HEK293 (cell line): ENCODE results near the gene GATC.

ENCODE experiments used
- EGR2 ChIP-seq: fragments of 450-650 bp; formaldehyde crosslinking; IDR thresholded peaks from 2 replicates; pipeline ENCODE4 v1.5.1; 2016; ENCODE audit warnings: low read depth, missing biosample characterization, missing genetic modification characterization
- GLIS1 ChIP-seq: fragments of 450-650 bp; formaldehyde crosslinking; IDR thresholded peaks from 2 replicates; pipeline ENCODE4 v1.5.1; 2016; ENCODE audit warnings: missing biosample characterization, missing genetic modification characterization
- KLF10 ChIP-seq: fragments of 450-650 bp; IDR thresholded peaks from 2 replicates; pipeline ENCODE4 v1.5.1; 2018; ENCODE audit warnings: missing biosample characterization, mild to moderate bottlenecking, missing genetic modification characterization
- MYNN ChIP-seq: fragments of 450-650 bp; formaldehyde crosslinking; IDR thresholded peaks from 2 replicates; pipeline ENCODE4 v1.5.1; 2016; ENCODE audit warnings: missing biosample characterization, missing genetic modification characterization, borderline replicate concordance
- ZBTB7A ChIP-seq: fragments of 450-650 bp; formaldehyde crosslinking; IDR thresholded peaks from 2 replicates; pipeline ENCODE4 v1.5.1; 2016; ENCODE audit warnings: low read depth, missing biosample characterization, missing genetic modification characterization
- ZEB2 ChIP-seq: fragments of 450-650 bp; formaldehyde crosslinking; IDR thresholded peaks from 2 replicates; pipeline ENCODE4 v1.5.1; 2016; ENCODE audit warnings: missing biosample characterization, missing genetic modification characterization
- ZNF19 ChIP-seq: fragments of 450-650 bp; formaldehyde crosslinking; IDR thresholded peaks from 2 replicates; pipeline ENCODE4; 2016; ENCODE audit warnings: missing biosample characterization, missing genetic modification characterization, low read depth
- ZNF214 ChIP-seq: fragments of 450-650 bp; formaldehyde crosslinking; IDR thresholded peaks from 2 replicates; pipeline ENCODE4 v1.5.1; 2017; ENCODE audit warnings: missing biosample characterization, mild to moderate bottlenecking, missing genetic modification characterization, borderline replicate concordance
- ZNF221 ChIP-seq: fragments of 450-650 bp; formaldehyde crosslinking; IDR thresholded peaks from 2 replicates; pipeline ENCODE4 v1.5.1; 2017; ENCODE audit warnings: missing biosample characterization, missing genetic modification characterization, borderline replicate concordance
- ZNF266 ChIP-seq: fragments of 450-650 bp; formaldehyde crosslinking; IDR thresholded peaks from 2 replicates; pipeline ENCODE4 v1.5.1; 2016; ENCODE audit warnings: missing biosample characterization, missing genetic modification characterization, low read depth
- ZNF362 ChIP-seq: fragments of 450-650 bp; formaldehyde crosslinking; IDR thresholded peaks from 2 replicates; pipeline ENCODE4 v1.5.1; 2016; ENCODE audit warnings: missing biosample characterization, missing genetic modification characterization
- ZNF426 ChIP-seq: fragments of 450-650 bp; formaldehyde crosslinking; IDR thresholded peaks from 2 replicates; pipeline ENCODE4 v1.5.1; 2017; ENCODE audit warnings: missing biosample characterization, missing genetic modification characterization, mild to moderate bottlenecking, inconsistent platforms, moderate library complexity
- ZNF529 ChIP-seq: fragments of 450-650 bp; formaldehyde crosslinking; IDR thresholded peaks from 2 replicates; pipeline ENCODE4 v1.5.1; 2017; ENCODE audit warnings: missing genetic modification characterization, missing biosample characterization; ENCODE audit not compliant: insufficient replicate concordance
- ZNF530 ChIP-seq: fragments of 450-650 bp; formaldehyde crosslinking; IDR thresholded peaks from 2 replicates; pipeline ENCODE4 v1.5.1; 2016; ENCODE audit warnings: low read depth, missing biosample characterization, missing genetic modification characterization
- ZNF555 ChIP-seq: fragments of 450-650 bp; formaldehyde crosslinking; conservative IDR thresholded peaks from 2 replicates; pipeline ENCODE4 v1.5.1; 2017; ENCODE audit warnings: missing biosample characterization, mild to moderate bottlenecking, missing genetic modification characterization, inconsistent platforms
- ZNF558 ChIP-seq: fragments of 450-650 bp; formaldehyde crosslinking; IDR thresholded peaks from 2 replicates; pipeline ENCODE4 v1.5.1; 2016; ENCODE audit warnings: missing biosample characterization, missing genetic modification characterization
- ZNF560 ChIP-seq: fragments of 450-650 bp; formaldehyde crosslinking; IDR thresholded peaks from 2 replicates; pipeline ENCODE4 v1.5.1; 2017; ENCODE audit warnings: missing biosample characterization, missing genetic modification characterization, borderline replicate concordance
- ZNF623 ChIP-seq: fragments of 450-650 bp; formaldehyde crosslinking; IDR thresholded peaks from 2 replicates; pipeline ENCODE4 v1.5.1; 2016; ENCODE audit warnings: missing biosample characterization, missing genetic modification characterization
- ZSCAN16 ChIP-seq: fragments of 450-650 bp; formaldehyde crosslinking; IDR thresholded peaks from 2 replicates; pipeline ENCODE4 v1.5.1; 2016; ENCODE audit warnings: missing biosample characterization, missing genetic modification characterization
- ZSCAN23 ChIP-seq: fragments of 450-650 bp; formaldehyde crosslinking; IDR thresholded peaks from 2 replicates; pipeline ENCODE4 v1.5.1; 2016; ENCODE audit warnings: missing biosample characterization, missing genetic modification characterization
- TF ChIP-seq, protein P1 (sequence below): fragments of 450-650 bp; formaldehyde crosslinking; IDR thresholded peaks from 2 replicates; pipeline ENCODE4 v1.5.1; 2016; ENCODE audit warnings: missing biosample characterization, missing genetic modification characterization, borderline replicate concordance
- TF ChIP-seq, protein P2 (sequence below): fragments of 450-650 bp; formaldehyde crosslinking; IDR thresholded peaks from 2 replicates; pipeline ENCODE4 v1.5.1; 2016; ENCODE audit warnings: missing biosample characterization, missing genetic modification characterization
- TF ChIP-seq, protein P3 (sequence below): fragments of 450-650 bp; formaldehyde crosslinking; IDR thresholded peaks from 2 replicates; pipeline ENCODE4 v1.5.1; 2016; ENCODE audit warnings: missing biosample characterization, missing genetic modification characterization
- TF ChIP-seq, protein P4 (sequence below): fragments of 450-650 bp; formaldehyde crosslinking; IDR thresholded peaks from 2 replicates; pipeline ENCODE4; 2016; ENCODE audit warnings: missing biosample characterization, missing genetic modification characterization

Gene GATC

DNA sequence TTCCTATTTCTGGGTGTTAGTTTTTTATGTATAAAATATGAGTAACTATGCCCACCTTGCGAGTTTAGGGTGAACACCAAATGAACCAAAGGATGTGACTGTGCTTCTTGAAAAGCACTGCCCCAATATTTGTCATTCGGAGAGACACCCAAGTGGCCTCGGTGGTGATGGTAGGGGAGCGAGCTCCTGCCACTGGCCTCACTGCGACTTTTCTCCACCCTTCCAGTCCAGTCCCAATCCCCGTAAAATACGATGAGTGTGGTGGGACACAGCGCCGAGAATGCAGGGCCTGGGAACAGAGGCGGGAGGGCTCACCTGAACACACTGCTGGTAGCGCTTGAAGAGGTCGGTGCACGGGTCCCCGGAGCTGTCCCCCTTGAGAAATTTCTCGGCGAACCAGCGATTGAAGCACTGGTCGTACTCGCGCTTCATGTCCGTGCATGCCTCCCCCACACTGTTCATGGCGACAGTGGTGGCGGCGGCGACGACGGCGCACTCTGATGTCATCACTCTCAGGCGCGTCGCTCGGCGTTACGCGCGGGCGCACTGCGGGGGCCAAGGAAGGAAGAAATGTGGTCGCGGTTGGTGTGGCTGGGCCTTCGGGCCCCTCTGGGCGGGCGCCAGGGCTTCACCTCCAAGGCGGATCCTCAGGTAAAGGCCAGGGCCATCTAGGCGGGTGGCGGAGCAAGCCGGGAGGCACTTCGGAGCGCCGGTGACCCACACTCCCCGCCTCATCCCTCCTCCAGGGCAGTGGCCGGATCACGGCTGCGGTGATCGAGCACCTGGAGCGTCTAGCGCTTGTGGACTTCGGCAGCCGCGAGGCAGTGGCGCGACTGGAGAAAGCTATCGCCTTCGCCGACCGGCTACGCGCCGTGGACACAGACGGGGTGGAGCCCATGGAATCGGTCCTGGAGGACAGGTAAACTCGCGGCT, at the start of gene GATC, which contains the start of gene TRIAP1 (continued):
- TF ChIP-seq, protein P1, sequence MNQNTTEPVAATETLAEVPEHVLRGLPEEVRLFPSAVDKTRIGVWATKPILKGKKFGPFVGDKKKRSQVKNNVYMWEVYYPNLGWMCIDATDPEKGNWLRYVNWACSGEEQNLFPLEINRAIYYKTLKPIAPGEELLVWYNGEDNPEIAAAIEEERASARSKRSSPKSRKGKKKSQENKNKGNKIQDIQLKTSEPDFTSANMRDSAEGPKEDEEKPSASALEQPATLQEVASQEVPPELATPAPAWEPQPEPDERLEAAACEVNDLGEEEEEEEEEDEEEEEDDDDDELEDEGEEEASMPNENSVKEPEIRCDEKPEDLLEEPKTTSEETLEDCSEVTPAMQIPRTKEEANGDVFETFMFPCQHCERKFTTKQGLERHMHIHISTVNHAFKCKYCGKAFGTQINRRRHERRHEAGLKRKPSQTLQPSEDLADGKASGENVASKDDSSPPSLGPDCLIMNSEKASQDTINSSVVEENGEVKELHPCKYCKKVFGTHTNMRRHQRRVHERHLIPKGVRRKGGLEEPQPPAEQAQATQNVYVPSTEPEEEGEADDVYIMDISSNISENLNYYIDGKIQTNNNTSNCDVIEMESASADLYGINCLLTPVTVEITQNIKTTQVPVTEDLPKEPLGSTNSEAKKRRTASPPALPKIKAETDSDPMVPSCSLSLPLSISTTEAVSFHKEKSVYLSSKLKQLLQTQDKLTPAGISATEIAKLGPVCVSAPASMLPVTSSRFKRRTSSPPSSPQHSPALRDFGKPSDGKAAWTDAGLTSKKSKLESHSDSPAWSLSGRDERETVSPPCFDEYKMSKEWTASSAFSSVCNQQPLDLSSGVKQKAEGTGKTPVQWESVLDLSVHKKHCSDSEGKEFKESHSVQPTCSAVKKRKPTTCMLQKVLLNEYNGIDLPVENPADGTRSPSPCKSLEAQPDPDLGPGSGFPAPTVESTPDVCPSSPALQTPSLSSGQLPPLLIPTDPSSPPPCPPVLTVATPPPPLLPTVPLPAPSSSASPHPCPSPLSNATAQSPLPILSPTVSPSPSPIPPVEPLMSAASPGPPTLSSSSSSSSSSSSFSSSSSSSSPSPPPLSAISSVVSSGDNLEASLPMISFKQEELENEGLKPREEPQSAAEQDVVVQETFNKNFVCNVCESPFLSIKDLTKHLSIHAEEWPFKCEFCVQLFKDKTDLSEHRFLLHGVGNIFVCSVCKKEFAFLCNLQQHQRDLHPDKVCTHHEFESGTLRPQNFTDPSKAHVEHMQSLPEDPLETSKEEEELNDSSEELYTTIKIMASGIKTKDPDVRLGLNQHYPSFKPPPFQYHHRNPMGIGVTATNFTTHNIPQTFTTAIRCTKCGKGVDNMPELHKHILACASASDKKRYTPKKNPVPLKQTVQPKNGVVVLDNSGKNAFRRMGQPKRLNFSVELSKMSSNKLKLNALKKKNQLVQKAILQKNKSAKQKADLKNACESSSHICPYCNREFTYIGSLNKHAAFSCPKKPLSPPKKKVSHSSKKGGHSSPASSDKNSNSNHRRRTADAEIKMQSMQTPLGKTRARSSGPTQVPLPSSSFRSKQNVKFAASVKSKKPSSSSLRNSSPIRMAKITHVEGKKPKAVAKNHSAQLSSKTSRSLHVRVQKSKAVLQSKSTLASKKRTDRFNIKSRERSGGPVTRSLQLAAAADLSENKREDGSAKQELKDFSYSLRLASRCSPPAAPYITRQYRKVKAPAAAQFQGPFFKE (tag by site-specific recombination): no peak; the same call in 1 of the 2 replicates
- TF ChIP-seq ZEB2 (tag by site-specific recombination): peak; percentile 94
- 0 out of 2 replicates have a peak, but pooled peaks have one; percentile 61 for TF ChIP-seq MYNN (tag by site-specific recombination)
- TF ChIP-seq ZNF221 (tag by site-specific recombination): no peak; the same call in 1 of the 2 replicates
- TF ChIP-seq, protein P2, sequence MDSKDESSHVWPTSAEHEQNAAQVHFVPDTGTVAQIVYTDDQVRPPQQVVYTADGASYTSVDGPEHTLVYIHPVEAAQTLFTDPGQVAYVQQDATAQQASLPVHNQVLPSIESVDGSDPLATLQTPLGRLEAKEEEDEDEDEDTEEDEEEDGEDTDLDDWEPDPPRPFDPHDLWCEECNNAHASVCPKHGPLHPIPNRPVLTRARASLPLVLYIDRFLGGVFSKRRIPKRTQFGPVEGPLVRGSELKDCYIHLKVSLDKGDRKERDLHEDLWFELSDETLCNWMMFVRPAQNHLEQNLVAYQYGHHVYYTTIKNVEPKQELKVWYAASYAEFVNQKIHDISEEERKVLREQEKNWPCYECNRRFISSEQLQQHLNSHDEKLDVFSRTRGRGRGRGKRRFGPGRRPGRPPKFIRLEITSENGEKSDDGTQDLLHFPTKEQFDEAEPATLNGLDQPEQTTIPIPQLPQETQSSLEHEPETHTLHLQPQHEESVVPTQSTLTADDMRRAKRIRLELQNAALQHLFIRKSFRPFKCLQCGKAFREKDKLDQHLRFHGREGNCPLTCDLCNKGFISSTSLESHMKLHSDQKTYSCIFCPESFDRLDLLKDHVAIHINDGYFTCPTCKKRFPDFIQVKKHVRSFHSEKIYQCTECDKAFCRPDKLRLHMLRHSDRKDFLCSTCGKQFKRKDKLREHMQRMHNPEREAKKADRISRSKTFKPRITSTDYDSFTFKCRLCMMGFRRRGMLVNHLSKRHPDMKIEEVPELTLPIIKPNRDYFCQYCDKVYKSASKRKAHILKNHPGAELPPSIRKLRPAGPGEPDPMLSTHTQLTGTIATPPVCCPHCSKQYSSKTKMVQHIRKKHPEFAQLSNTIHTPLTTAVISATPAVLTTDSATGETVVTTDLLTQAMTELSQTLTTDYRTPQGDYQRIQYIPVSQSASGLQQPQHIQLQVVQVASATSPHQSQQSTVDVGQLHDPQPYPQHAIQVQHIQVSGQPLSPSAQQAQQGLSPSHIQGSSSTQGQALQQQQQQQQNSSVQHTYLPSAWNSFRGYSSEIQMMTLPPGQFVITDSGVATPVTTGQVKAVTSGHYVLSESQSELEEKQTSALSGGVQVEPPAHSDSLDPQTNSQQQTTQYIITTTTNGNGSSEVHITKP (tag by site-specific recombination): peak; percentile 83
- TF ChIP-seq ZNF426 (tag by site-specific recombination): no peak
- peak; percentile 90 for TF ChIP-seq EGR2 (tag by site-specific recombination)
- 0 out of 2 replicates have a peak, but pooled peaks have one; percentile 40 for TF ChIP-seq ZBTB7A (tag by site-specific recombination)
- TF ChIP-seq ZNF555: no peak
- no peak for TF ChIP-seq ZNF623 (tag by site-specific recombination)
- TF ChIP-seq GLIS1: peak; percentile 98
- TF ChIP-seq ZNF529 (tag by site-specific recombination): no peak
- TF ChIP-seq ZNF19 (tag by site-specific recombination): no peak
- no peak for TF ChIP-seq ZNF266 (tag by site-specific recombination)
- TF ChIP-seq, protein P3, sequence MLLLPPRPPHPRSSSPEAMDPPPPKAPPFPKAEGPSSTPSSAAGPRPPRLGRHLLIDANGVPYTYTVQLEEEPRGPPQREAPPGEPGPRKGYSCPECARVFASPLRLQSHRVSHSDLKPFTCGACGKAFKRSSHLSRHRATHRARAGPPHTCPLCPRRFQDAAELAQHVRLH (tag by site-specific recombination): peak; percentile 75
- TF ChIP-seq ZNF362: no peak
- no peak for TF ChIP-seq ZNF214 (tag by site-specific recombination)
- no peak for TF ChIP-seq ZNF560 (tag by site-specific recombination)
- TF ChIP-seq ZNF530 (tag by site-specific recombination): no peak
- TF ChIP-seq, protein P4, sequence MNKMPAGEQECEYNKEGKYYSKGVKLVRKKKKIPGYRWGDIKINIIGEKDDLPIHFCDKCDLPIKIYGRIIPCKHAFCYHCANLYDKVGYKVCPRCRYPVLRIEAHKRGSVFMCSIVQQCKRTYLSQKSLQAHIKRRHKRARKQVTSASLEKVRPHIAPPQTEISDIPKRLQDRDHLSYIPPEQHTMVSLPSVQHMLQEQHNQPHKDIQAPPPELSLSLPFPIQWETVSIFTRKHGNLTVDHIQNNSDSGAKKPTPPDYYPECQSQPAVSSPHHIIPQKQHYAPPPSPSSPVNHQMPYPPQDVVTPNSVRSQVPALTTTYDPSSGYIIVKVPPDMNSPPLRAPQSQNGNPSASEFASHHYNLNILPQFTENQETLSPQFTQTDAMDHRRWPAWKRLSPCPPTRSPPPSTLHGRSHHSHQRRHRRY (tag by site-specific recombination): no peak
- peak; percentile 90; the same call in 1 of the 2 replicates for TF ChIP-seq ZSCAN23
- no peak for TF ChIP-seq ZNF558
- TF ChIP-seq KLF10 (tag by site-specific recombination): 0 out of 2 replicates have a peak, but pooled peaks have one; percentile 14
- peak; percentile 73; the same call in 1 of the 2 replicates for TF ChIP-seq ZSCAN16 (tag by site-specific recombination)
